ENCODE data around the gene MEA1.
A peak's percentile ranks its signal among the peaks of the same experiment; 100 is the strongest.

Gene MEA1

GRCh38 chr6:43019152-43019551, 5.4 kb upstream of the MEA1 start:
- H3K4me3 ChIP-seq (ENCODE audit: low read length): no peak overlapping the region
- no peaks in the 10 kb centered on the region for H3K4me1 ChIP-seq (ENCODE audit: control insufficient read depth, low read depth, low read length)
- no peak overlapping the region for H3K9ac ChIP-seq (ENCODE audit: low read length)
- no peak overlapping the region for H3K27ac ChIP-seq (ENCODE audit: low read length)
- no peaks in the 10 kb centered on the region for H3K9me3 ChIP-seq (ENCODE audit: control insufficient read depth, low read depth, low read length)
- H3K36me3 ChIP-seq (ENCODE audit: control insufficient read depth, low read depth, low read length): peaks cover 25% of the 10 kb centered on the region
- H3K27me3 ChIP-seq (ENCODE audit: control insufficient read depth, insufficient read depth, low read length): no peaks in the 10 kb centered on the region

GRCh38 chr6:43016943-43017334, 3.2 kb upstream of the MEA1 start:
- Histone ChIP-seq H3K27me3 (ENCODE audit: control insufficient read depth, insufficient read depth, low read length) (no peaks in the 10 kb centered on the region), H3K4me3 (ENCODE audit: low read length) (no peak overlapping the region), H3K9ac (ENCODE audit: low read length) (no peak overlapping the region), H3K9me3 (ENCODE audit: control insufficient read depth, low read depth, low read length) (no peaks in the 10 kb centered on the region), H3K36me3 (ENCODE audit: control insufficient read depth, low read depth, low read length) (peaks cover 28% of the 10 kb centered on the region), H3K27ac (ENCODE audit: low read length) (no peak overlapping the region), H3K4me1 (ENCODE audit: control insufficient read depth, low read depth, low read length) (no peaks in the 10 kb centered on the region)

- no peak overlapping the region for H3K9ac ChIP-seq (ENCODE audit: low read length)
- no peaks in the 10 kb centered on the region for H3K27me3 ChIP-seq (ENCODE audit: control insufficient read depth, insufficient read depth, low read length)
- H3K9me3 ChIP-seq (ENCODE audit: control insufficient read depth, low read depth, low read length): no peaks in the 10 kb centered on the region
- no peak overlapping the region for H3K27ac ChIP-seq (ENCODE audit: low read length)
- H3K4me3 ChIP-seq (ENCODE audit: low read length): no peak overlapping the region
- H3K4me1 ChIP-seq (ENCODE audit: control insufficient read depth, low read depth, low read length): no peaks in the 10 kb centered on the region
- H3K36me3 ChIP-seq (ENCODE audit: control insufficient read depth, low read depth, low read length): peaks cover 33% of the 10 kb centered on the region
Observed at GRCh38 chr6:43016176-43016942, 2.6 kb upstream of the MEA1 start.

GRCh38 chr6:43014434-43014909, 726 bp upstream of the MEA1 start:
- Histone ChIP-seq H3K4me3 (ENCODE audit: low read length) (peak overlapping the region; percentile 76), H3K9ac (ENCODE audit: low read length) (peak overlapping the region; percentile 71), H3K27me3 (ENCODE audit: control insufficient read depth, insufficient read depth, low read length) (no peaks in the 10 kb centered on the region), H3K27ac (ENCODE audit: low read length) (peak overlapping the region; percentile 47), H3K4me1 (ENCODE audit: control insufficient read depth, low read depth, low read length) (no peaks in the 10 kb centered on the region), H3K9me3 (ENCODE audit: control insufficient read depth, low read depth, low read length) (no peaks in the 10 kb centered on the region), H3K36me3 (ENCODE audit: control insufficient read depth, low read depth, low read length) (peaks cover 44% of the 10 kb centered on the region)

- Histone ChIP-seq H3K4me3 (ENCODE audit: low read length) (peak overlapping the region; percentile 76), H3K4me1 (ENCODE audit: control insufficient read depth, low read depth, low read length) (no peaks in the 10 kb centered on the region), H3K27ac (ENCODE audit: low read length) (no peak overlapping the region), H3K36me3 (ENCODE audit: control insufficient read depth, low read depth, low read length) (peaks cover 45% of the 10 kb centered on the region), H3K9me3 (ENCODE audit: control insufficient read depth, low read depth, low read length) (no peaks in the 10 kb centered on the region), H3K27me3 (ENCODE audit: control insufficient read depth, insufficient read depth, low read length) (no peaks in the 10 kb centered on the region), H3K9ac (ENCODE audit: low read length) (peak overlapping the region; percentile 49)
Observed at GRCh38 chr6:43013097-43013842, 476 bp downstream of the MEA1 start.

- Histone ChIP-seq H3K27me3 (ENCODE audit: control insufficient read depth, insufficient read depth, low read length) (no peaks in the 10 kb centered on the region), H3K4me1 (ENCODE audit: control insufficient read depth, low read depth, low read length) (no peaks in the 10 kb centered on the region), H3K9ac (ENCODE audit: low read length) (no peak overlapping the region), H3K27ac (ENCODE audit: low read length) (no peak overlapping the region), H3K4me3 (ENCODE audit: low read length) (no peak overlapping the region), H3K9me3 (ENCODE audit: control insufficient read depth, low read depth, low read length) (no peaks in the 10 kb centered on the region), H3K36me3 (ENCODE audit: control insufficient read depth, low read depth, low read length) (peaks cover 44% of the 10 kb centered on the region)
Observed at GRCh38 chr6:43012364-43012763, 1.4 kb downstream of the MEA1 start.

GRCh38 chr6:43011207-43011606, 2.5 kb downstream of the MEA1 start:
- no peak overlapping the region for H3K4me3 ChIP-seq (ENCODE audit: low read length)
- no peaks in the 10 kb centered on the region for H3K4me1 ChIP-seq (ENCODE audit: control insufficient read depth, low read depth, low read length)
- no peak overlapping the region for H3K9ac ChIP-seq (ENCODE audit: low read length)
- H3K36me3 ChIP-seq (ENCODE audit: control insufficient read depth, low read depth, low read length): peaks cover 50% of the 10 kb centered on the region
- no peak overlapping the region for H3K27ac ChIP-seq (ENCODE audit: low read length)
- no peaks in the 10 kb centered on the region for H3K9me3 ChIP-seq (ENCODE audit: control insufficient read depth, low read depth, low read length)
- H3K27me3 ChIP-seq (ENCODE audit: control insufficient read depth, insufficient read depth, low read length): no peaks in the 10 kb centered on the region

- Histone ChIP-seq H3K9ac (ENCODE audit: low read length) (no peak overlapping the region), H3K27ac (ENCODE audit: low read length) (no peak overlapping the region), H3K4me3 (ENCODE audit: low read length) (no peak overlapping the region), H3K36me3 (ENCODE audit: control insufficient read depth, low read depth, low read length) (peaks cover 54% of the 10 kb centered on the region), H3K27me3 (ENCODE audit: control insufficient read depth, insufficient read depth, low read length) (no peaks in the 10 kb centered on the region), H3K9me3 (ENCODE audit: control insufficient read depth, low read depth, low read length) (no peaks in the 10 kb centered on the region), H3K4me1 (ENCODE audit: control insufficient read depth, low read depth, low read length) (no peaks in the 10 kb centered on the region)
Observed at GRCh38 chr6:43009124-43009523, 4.6 kb downstream of the MEA1 start.

GRCh38 chr6:43007126-43007525, 6.6 kb downstream of the MEA1 start:
- no peak overlapping the region for H3K4me3 ChIP-seq (ENCODE audit: low read length)
- H3K36me3 ChIP-seq (ENCODE audit: control insufficient read depth, low read depth, low read length): peaks cover 52% of the 10 kb centered on the region
- H3K27me3 ChIP-seq (ENCODE audit: control insufficient read depth, insufficient read depth, low read length): no peaks in the 10 kb centered on the region
- H3K4me1 ChIP-seq (ENCODE audit: control insufficient read depth, low read depth, low read length): no peaks in the 10 kb centered on the region
- H3K27ac ChIP-seq (ENCODE audit: low read length): no peak overlapping the region
- H3K9me3 ChIP-seq (ENCODE audit: control insufficient read depth, low read depth, low read length): no peaks in the 10 kb centered on the region
- no peak overlapping the region for H3K9ac ChIP-seq (ENCODE audit: low read length)

GRCh38 chr6:43006251-43006650, 7.5 kb downstream of the MEA1 start:
- Histone ChIP-seq H3K4me1 (ENCODE audit: control insufficient read depth, low read depth, low read length) (no peaks in the 10 kb centered on the region), H3K36me3 (ENCODE audit: control insufficient read depth, low read depth, low read length) (peaks cover 44% of the 10 kb centered on the region), H3K27me3 (ENCODE audit: control insufficient read depth, insufficient read depth, low read length) (no peaks in the 10 kb centered on the region), H3K4me3 (ENCODE audit: low read length) (no peak overlapping the region), H3K27ac (ENCODE audit: low read length) (no peak overlapping the region), H3K9ac (ENCODE audit: low read length) (no peak overlapping the region), H3K9me3 (ENCODE audit: control insufficient read depth, low read depth, low read length) (no peaks in the 10 kb centered on the region)

- H3K27me3 ChIP-seq (ENCODE audit: control insufficient read depth, insufficient read depth, low read length): no peaks in the 10 kb centered on the region
- no peak overlapping the region for H3K27ac ChIP-seq (ENCODE audit: low read length)
- H3K36me3 ChIP-seq (ENCODE audit: control insufficient read depth, low read depth, low read length): peaks cover 40% of the 10 kb centered on the region
- H3K9me3 ChIP-seq (ENCODE audit: control insufficient read depth, low read depth, low read length): no peaks in the 10 kb centered on the region
- H3K4me3 ChIP-seq (ENCODE audit: low read length): no peak overlapping the region
- no peak overlapping the region for H3K9ac ChIP-seq (ENCODE audit: low read length)
- no peaks in the 10 kb centered on the region for H3K4me1 ChIP-seq (ENCODE audit: control insufficient read depth, low read depth, low read length)
Observed at GRCh38 chr6:43005844-43006243, 7.9 kb downstream of the MEA1 start.

Data from iPS-18a (cell line).